ENCODE results near the gene PIEZO1.

PIEZO1 gene

GRCh38 chr16:88705801-88706228 lies 79.2 kb downstream of the PIEZO1 start:
- DNase-seq (ENCODE audit: low read depth in 2 of 2): no peak

- no peak for DNase-seq (ENCODE audit: low read depth in 2 of 2)
These were observed 79.8 kb downstream of the PIEZO1 start for GRCh38 chr16:88705076-88705684.

- DNase-seq (ENCODE audit: low read depth in 2 of 2): peak; percentile 63 to 66
These were observed 81.3 kb downstream of the PIEZO1 start for GRCh38 chr16:88703486-88704309.

GRCh38 chr16:88702371-88703210 lies 82.4 kb downstream of the PIEZO1 start:
- no peak for DNase-seq (ENCODE audit: low read depth in 2 of 2)

- no peak for DNase-seq (ENCODE audit: low read depth in 2 of 2)
These were observed 83.2 kb downstream of the PIEZO1 start for GRCh38 chr16:88701581-88702370.

- DNase-seq (ENCODE audit: low read depth in 2 of 2): peak; percentile 91 to 93
These were observed 84.2 kb downstream of the PIEZO1 start for GRCh38 chr16:88700636-88701482.

- DNase-seq (ENCODE audit: low read depth in 2 of 2): no peak
These were observed 84.7 kb downstream of the PIEZO1 start for GRCh38 chr16:88700322-88700635.

- no peak for DNase-seq (ENCODE audit: low read depth in 2 of 2)
These were observed 85.8 kb downstream of the PIEZO1 start for GRCh38 chr16:88699180-88699579.

- DNase-seq (ENCODE audit: low read depth in 2 of 2): no peak
These were observed 86.4 kb downstream of the PIEZO1 start for GRCh38 chr16:88698646-88699045.

GRCh38 chr16:88697831-88698615 lies 87.0 kb downstream of the PIEZO1 start:
- DNase-seq (ENCODE audit: low read depth in 2 of 2): no peak

- DNase-seq (ENCODE audit: low read depth in 2 of 2): no peak
These were observed 87.7 kb downstream of the PIEZO1 start for GRCh38 chr16:88697116-88697830.

- no peak for DNase-seq (ENCODE audit: low read depth in 2 of 2)
These were observed 88.6 kb downstream of the PIEZO1 start for GRCh38 chr16:88696441-88696840.

GRCh38 chr16:88695753-88696152 lies 89.3 kb downstream of the PIEZO1 start:
- DNase-seq (ENCODE audit: low read depth in 2 of 2): no peak

- no peak for DNase-seq (ENCODE audit: low read depth in 2 of 2)
These were observed 89.8 kb downstream of the PIEZO1 start for GRCh38 chr16:88695218-88695617.

GRCh38 chr16:88694221-88695087 lies 90.6 kb downstream of the PIEZO1 start:
- DNase-seq (ENCODE audit: low read depth in 2 of 2): no peak

- DNase-seq (ENCODE audit: low read depth in 2 of 2): no peak
These were observed 91.4 kb downstream of the PIEZO1 start for GRCh38 chr16:88693420-88694177.

- no peak for DNase-seq (ENCODE audit: low read depth in 2 of 2)
These were observed 92.2 kb downstream of the PIEZO1 start for GRCh38 chr16:88692861-88693260.

Data from stimulated activated CD4-positive, alpha-beta T cell treated with anti-CD3 and anti-CD28 coated beads, Interleukin-4, amount 100 ng/mL, for 48 hours (primary cell).